GM23248 (cell line): ENCODE results near the gene DDA1. TPM values are rescaled to one million over a fixed set of nuclear protein-coding genes. Genes with fewer than 3 reads are reported as not detected.

ENCODE experiments used
- DNase-seq: peaks from one replicate; pipeline ENCODE4 v3.0.0-alpha.2; 2015
- H2AFZ ChIP-seq: fragments of 200-600 bp; sonication (generic); 2 replicates; pipeline ENCODE4 v1.6.1; 2016; ENCODE audit warnings: antibody characterized with exemption
- H3F3A ChIP-seq: fragments of 200-600 bp; sonication (generic); 2 replicates; pipeline ENCODE4 v1.6.1; 2016; ENCODE audit warnings: mild to moderate bottlenecking, antibody characterized with exemption, mixed run types; ENCODE audit not compliant: insufficient read depth
- H3K27ac ChIP-seq: fragments of 200-600 bp; sonication (generic); 2 replicates; pipeline ENCODE4 v1.5.1; 2016; ENCODE audit warnings: mild to moderate bottlenecking
- H3K27me3 ChIP-seq: fragments of 200-600 bp; sonication (generic); replicated peaks from 2 replicates; pipeline ENCODE4 v1.6.1; 2016; ENCODE audit warnings: mild to moderate bottlenecking; ENCODE audit not compliant: insufficient read depth
- H3K36me3 ChIP-seq: fragments of 200-600 bp; sonication (generic); 2 replicates; pipeline ENCODE4 v1.6.1; 2016; ENCODE audit warnings: low read depth, mild to moderate bottlenecking
- H3K4me1 ChIP-seq: fragments of 200-600 bp; sonication (generic); 2 replicates; pipeline ENCODE4 v1.6.1; 2016; ENCODE audit warnings: mild to moderate bottlenecking; ENCODE audit not compliant: insufficient read depth
- H3K4me2 ChIP-seq: fragments of 200-600 bp; sonication (generic); one replicate; pipeline ENCODE4 v1.6.1; 2016; ENCODE audit warnings: mild to moderate bottlenecking; ENCODE audit not compliant: unreplicated experiment
- H3K4me3 ChIP-seq: fragments of 200-600 bp; sonication (generic); 2 replicates; pipeline ENCODE4 v1.5.1; 2016; ENCODE audit warnings: mild to moderate bottlenecking
- H3K79me2 ChIP-seq: fragments of 200-600 bp; sonication (generic); 2 replicates; pipeline ENCODE4 v1.6.1; 2016; ENCODE audit warnings: mild to moderate bottlenecking; ENCODE audit not compliant: insufficient read depth
- H3K9ac ChIP-seq: fragments of 200-600 bp; sonication (generic); 2 replicates; pipeline ENCODE4 v1.6.1; 2016; ENCODE audit warnings: mild to moderate bottlenecking
- H3K9me2 ChIP-seq: fragments of 200-600 bp; sonication (generic); 2 replicates; pipeline ENCODE4 v1.6.1; 2016; ENCODE audit warnings: mixed run types, mild to moderate bottlenecking, moderate library complexity; ENCODE audit not compliant: insufficient read depth
- H3K9me3 ChIP-seq: fragments of 200-600 bp; sonication (generic); one replicate; pipeline ENCODE4 v1.6.1; 2017; ENCODE audit warnings: low read depth
- H4K20me1 ChIP-seq: fragments of 200-600 bp; sonication (generic); 2 replicates; pipeline ENCODE4 v1.6.0; 2016; ENCODE audit not compliant: insufficient read depth
- EZH2 ChIP-seq: fragments of 200-600 bp; sonication (generic); IDR thresholded peaks from 2 replicates; pipeline ENCODE4 v1.6.1; 2018; ENCODE audit warnings: antibody characterized with exemption, mild to moderate bottlenecking; ENCODE audit not compliant: insufficient read depth, poor library complexity, severe bottlenecking
- EZH2phosphoT487 ChIP-seq: fragments of 200-600 bp; sonication (generic); IDR thresholded peaks from 2 replicates; pipeline ENCODE4 v1.6.1; 2018; ENCODE audit warnings: antibody characterized with exemption, moderate library complexity, mild to moderate bottlenecking, low read depth; ENCODE audit not compliant: insufficient read depth
- WGBS, 2 experiments: methylation state at CpG; one replicate each; pipeline ENCODE4 v1.1.6; 2015 to 2017; ENCODE audit warnings: low lambda C conversion rate in 2 of 2, low coverage in 1 of 2; ENCODE audit errors: missing lambda C conversion rate in 2 of 2; 5-methylcytosine and 5-hydroxymethylcytosine counted together
- in situ Hi-C: fragments of 300-500 bp; cut with MboI; formaldehyde crosslinking; loops from 2 replicates; pipeline ENCODE4 v1.15.0; 2020
- polyA plus RNA-seq: library from polyadenylated mRNA; unstranded; fragments of >200 nt; fragmentation: Nextera tagmentation; extraction: Ambion mirVana; gene quantifications from 2 replicates; pipeline ENCODE4 v1.2.1, GENCODE V29; 2016
- total RNA-seq: library from RNA; depleted of rRNA; stranded (reverse); fragments of >200 nt; shearing (Covaris generic); gene quantifications from 2 replicates; pipeline ENCODE4 v1.2.3, GENCODE V29; 2014

DDA1 gene
- total and polyA plus RNA-seq, 2 experiments from 2014 or later = 10.9 to 87.8 TPM

DNA sequence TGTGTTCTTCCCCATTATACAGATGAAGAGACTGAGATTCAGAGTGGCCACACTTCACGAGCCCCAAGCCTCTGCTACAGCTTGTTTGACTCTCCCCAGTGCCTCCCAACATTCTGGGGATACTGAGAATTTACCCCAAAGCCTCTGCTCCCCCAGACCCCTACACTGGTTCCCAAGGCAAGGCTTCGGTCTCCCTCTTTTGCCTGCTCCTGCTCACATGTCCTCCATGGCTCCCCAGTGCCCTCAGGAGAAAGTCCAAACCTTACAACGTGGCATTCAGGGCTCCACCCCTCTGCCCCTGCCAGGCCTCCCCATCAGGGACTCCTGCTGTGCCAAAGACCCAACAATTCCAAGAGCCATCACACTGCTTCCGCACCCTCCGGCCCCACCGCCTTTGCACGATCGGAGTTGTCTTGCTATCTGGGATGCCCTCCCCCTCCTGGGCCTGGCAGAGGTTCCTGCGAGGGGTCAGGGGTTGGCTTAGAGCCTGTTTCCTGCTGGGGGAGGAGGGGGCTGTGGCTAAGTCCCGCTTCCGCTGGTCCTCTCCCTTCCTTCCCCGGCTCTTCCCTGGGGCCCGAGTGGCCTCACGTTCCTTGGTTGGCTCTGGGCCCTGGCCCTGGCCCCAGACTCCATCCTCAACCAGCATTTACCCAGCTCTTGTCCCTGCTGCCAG lies 43.4 kb downstream of the DDA1 start:
- in situ Hi-C loops = no loop called here
- H3K9ac ChIP-seq = no peak overlapping the region
- H3F3A ChIP-seq = no peaks in the 10 kb centered on the region
- no peaks in the 10 kb centered on the region for H3K9me2 ChIP-seq
- WGBS, 2 experiments = 39 to 45% methylated on average over 5 to 14 of the region's 14 CpGs
- no peaks in the 10 kb centered on the region for H4K20me1 ChIP-seq
- no peak overlapping the region for H3K27ac ChIP-seq
- H3K4me2 ChIP-seq = no peak overlapping the region
- no peaks in the 10 kb centered on the region for H3K79me2 ChIP-seq
- H3K9me3 ChIP-seq = no peaks in the 10 kb centered on the region
- H3K4me3 ChIP-seq = no peak overlapping the region
- H2AFZ ChIP-seq = no peak overlapping the region
- no peaks in the 10 kb centered on the region for H3K4me1 ChIP-seq
- H3K36me3 ChIP-seq = no peaks in the 10 kb centered on the region
- TF ChIP-seq EZH2phosphoT487 = no peak
- TF ChIP-seq EZH2 = no peak
- H3K27me3 ChIP-seq = no peaks in the 10 kb centered on the region; the same call in 1 of the 2 replicates
- DNase-seq = no peak

DNA sequence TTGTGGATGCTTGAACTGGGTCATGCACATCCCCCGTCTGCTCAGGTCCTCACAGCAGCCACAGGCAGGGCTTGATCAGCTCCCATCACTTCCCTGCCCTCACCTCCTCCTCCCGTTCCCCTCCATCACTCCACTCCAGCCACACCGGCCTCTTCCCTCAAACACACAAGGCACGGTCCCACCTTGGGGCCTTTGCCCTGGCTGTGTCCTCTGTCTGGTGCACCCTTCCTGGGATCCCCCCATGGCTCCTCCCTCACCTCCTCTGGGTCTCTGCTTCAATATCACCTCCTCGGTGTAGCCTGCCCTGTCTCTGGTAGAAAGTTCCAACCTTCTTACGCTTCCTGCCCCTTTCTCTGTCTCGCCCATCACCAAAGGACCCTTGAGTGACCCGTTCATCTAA lies 44.0 kb downstream of the DDA1 start:
- no peaks in the 10 kb centered on the region for H3K79me2 ChIP-seq
- no peaks in the 10 kb centered on the region for H4K20me1 ChIP-seq
- in situ Hi-C loops = no loop called here
- 43 to 45% methylated on average over 8 of the region's 8 CpGs for WGBS, 2 experiments
- H3K9me2 ChIP-seq = no peaks in the 10 kb centered on the region
- TF ChIP-seq EZH2 (no peak), EZH2phosphoT487 (no peak)
- no peaks in the 10 kb centered on the region for H3K9me3 ChIP-seq
- H2AFZ ChIP-seq = no peak overlapping the region
- no peak for DNase-seq
- no peak overlapping the region for H3K4me3 ChIP-seq
- H3K4me1 ChIP-seq = no peaks in the 10 kb centered on the region
- no peak overlapping the region for H3K4me2 ChIP-seq
- H3K9ac ChIP-seq = no peak overlapping the region
- H3F3A ChIP-seq = no peaks in the 10 kb centered on the region
- no peaks in the 10 kb centered on the region for H3K36me3 ChIP-seq
- no peaks in the 10 kb centered on the region; the same call in 1 of the 2 replicates for H3K27me3 ChIP-seq
- no peak overlapping the region for H3K27ac ChIP-seq

DNA sequence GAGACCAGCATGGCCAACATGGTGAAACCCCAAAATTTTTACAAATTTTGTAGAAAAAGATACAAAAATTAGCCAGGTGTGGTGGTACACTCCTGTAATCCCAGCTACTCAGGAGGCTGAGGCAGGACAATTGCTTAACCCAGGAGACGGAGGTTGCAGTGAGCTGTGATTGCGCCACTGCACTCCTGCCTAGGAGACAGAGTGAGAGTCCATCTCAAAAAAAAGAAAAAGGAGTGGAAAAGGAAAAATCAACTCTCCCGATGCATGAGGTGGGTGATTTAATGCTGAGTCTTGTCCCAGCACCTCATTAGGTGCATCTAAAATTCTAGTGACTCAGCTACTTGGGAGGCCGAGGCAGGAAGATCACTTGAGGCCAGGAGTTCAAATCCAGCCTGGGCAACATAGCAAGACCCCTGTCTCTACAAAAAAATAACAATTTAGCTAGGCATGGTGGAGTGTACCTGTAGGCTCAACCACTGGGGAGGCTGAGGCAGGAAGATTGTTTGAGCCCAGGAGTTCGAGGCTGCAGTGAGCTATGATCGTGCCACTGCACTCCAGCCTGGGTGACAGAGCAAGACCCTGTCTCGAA lies 47.8 kb downstream of the DDA1 start:
- H3K36me3 ChIP-seq = no peaks in the 10 kb centered on the region
- in situ Hi-C loops = no loop called here
- no peaks in the 10 kb centered on the region for H3F3A ChIP-seq
- no peak for DNase-seq
- TF ChIP-seq EZH2 (no peak), EZH2phosphoT487 (no peak)
- H3K4me3 ChIP-seq = no peak overlapping the region
- no peak overlapping the region for H3K4me2 ChIP-seq
- H4K20me1 ChIP-seq = no peaks in the 10 kb centered on the region
- no peaks in the 10 kb centered on the region for H3K27me3 ChIP-seq
- H3K79me2 ChIP-seq = no peaks in the 10 kb centered on the region
- H2AFZ ChIP-seq = no peak overlapping the region
- no peaks in the 10 kb centered on the region for H3K4me1 ChIP-seq
- H3K9me2 ChIP-seq = no peaks in the 10 kb centered on the region
- no peak overlapping the region for H3K9ac ChIP-seq
- no peak overlapping the region for H3K27ac ChIP-seq
- WGBS, 2 experiments = 76 to 81% methylated on average over 7 of the region's 7 CpGs
- H3K9me3 ChIP-seq = no peaks in the 10 kb centered on the region

GRCh38 chr19:17357724-17358123 lies 48.4 kb downstream of the DDA1 start:
- no peak for DNase-seq
- no peaks in the 10 kb centered on the region for H3K79me2 ChIP-seq
- no peak overlapping the region for H3K27ac ChIP-seq
- no peak overlapping the region for H3K4me2 ChIP-seq
- no peaks in the 10 kb centered on the region for H4K20me1 ChIP-seq
- no peak overlapping the region for H2AFZ ChIP-seq
- no peaks in the 10 kb centered on the region for H3K9me2 ChIP-seq
- 81 to 85% methylated on average over 11 of the region's 11 CpGs for WGBS, 2 experiments
- H3K27me3 ChIP-seq = no peaks in the 10 kb centered on the region; the same call in 1 of the 2 replicates
- TF ChIP-seq EZH2 = no peak
- no peak for TF ChIP-seq EZH2phosphoT487
- no peaks in the 10 kb centered on the region for H3F3A ChIP-seq
- H3K4me1 ChIP-seq = no peaks in the 10 kb centered on the region
- no peak overlapping the region for H3K9ac ChIP-seq
- H3K9me3 ChIP-seq = no peaks in the 10 kb centered on the region
- H3K36me3 ChIP-seq = no peaks in the 10 kb centered on the region
- in situ Hi-C loops = no loop called here
- no peak overlapping the region for H3K4me3 ChIP-seq
